GM12801 (cell line): ENCODE measurements around the gene MEIS1.

Experiments used
- CTCF ChIP-seq: IDR thresholded peaks from one replicate; pipeline ENCODE4 v1.5.1; 2011; ENCODE audit warnings: control low read depth; ENCODE audit not compliant: insufficient read length; ENCODE audit errors: extremely low read depth

The MEIS1 gene

GRCh38 chr2:66587216-66587615, 152.3 kb downstream of the MEIS1 start:
- TF ChIP-seq CTCF = no peak

- no peak for TF ChIP-seq CTCF
Measured at GRCh38 chr2:66594001-66594400, 159.1 kb downstream of the MEIS1 start.

DNA sequence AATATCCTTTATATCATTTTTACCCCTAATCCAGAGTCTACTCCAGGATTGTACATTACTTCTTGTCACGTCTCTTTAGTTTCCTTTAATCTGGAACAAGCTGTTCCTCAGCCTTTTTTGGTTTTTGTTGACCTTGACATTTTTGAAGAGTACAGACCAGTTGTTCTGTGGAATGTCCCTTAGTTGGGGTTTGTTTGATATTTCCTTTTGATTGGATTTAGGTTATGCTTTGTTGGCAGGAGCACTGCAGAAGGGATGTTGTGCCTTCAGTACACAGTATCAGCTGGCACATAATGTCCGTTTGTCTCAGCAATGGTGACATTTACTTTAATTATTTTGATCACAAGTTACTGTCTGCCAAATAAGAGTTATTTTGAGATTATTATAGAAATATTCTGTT, 160.6 kb downstream of the MEIS1 start:
- TF ChIP-seq CTCF = no peak

- TF ChIP-seq CTCF = no peak
Measured at GRCh38 chr2:66596256-66596655, 161.3 kb downstream of the MEIS1 start.

DNA sequence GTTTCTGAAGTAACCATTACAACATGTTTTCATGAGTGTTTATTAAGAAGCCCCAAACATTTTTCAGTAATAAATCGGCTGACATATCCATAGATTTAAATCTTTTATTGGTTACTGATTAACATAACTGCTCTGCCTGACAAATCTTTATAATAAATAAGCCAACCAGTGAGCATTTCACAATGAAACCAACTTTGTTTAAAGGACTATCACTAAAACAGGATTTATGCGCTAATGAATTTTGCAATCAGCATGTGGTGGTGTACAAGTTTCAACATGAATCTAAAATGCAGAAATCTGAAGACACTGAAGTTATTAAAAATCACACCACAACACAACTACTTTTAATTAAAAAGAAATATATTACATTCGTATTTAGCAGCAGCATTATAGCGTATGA, 166.7 kb downstream of the MEIS1 start:
- TF ChIP-seq CTCF = no peak

DNA sequence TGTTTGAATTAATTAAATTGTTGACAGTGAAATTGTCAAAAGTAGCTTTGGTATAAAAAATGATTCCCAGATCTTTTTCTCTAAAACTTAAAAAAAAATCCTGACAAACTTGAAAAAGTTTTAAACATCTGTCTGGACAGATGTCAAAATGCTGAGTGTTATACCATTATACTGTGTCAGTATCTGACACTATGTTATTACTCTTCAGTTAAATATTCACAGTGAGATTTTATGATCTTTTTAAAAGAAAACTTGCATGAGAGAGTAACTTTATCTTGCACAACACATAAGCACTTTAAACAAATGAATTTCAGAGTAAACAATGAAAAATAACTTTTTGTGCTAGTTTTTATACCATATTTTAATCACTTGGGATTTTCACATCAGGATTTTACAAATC, 167.4 kb downstream of the MEIS1 start:
- TF ChIP-seq CTCF = no peak

GRCh38 chr2:66604326-66604725, 169.4 kb downstream of the MEIS1 start:
- TF ChIP-seq CTCF = no peak

GRCh38 chr2:66604976-66605375, 170.1 kb downstream of the MEIS1 start:
- TF ChIP-seq CTCF = no peak
